ENCODE results near the gene GALNT16. TPM values are rescaled to one million over a fixed set of nuclear protein-coding genes. Genes with fewer than 3 reads are reported as not detected.

Gene GALNT16
- total RNA-seq, 4 donors from 2014 or later: 4.4 to 47.9 (median 11.6) TPM

DNA sequence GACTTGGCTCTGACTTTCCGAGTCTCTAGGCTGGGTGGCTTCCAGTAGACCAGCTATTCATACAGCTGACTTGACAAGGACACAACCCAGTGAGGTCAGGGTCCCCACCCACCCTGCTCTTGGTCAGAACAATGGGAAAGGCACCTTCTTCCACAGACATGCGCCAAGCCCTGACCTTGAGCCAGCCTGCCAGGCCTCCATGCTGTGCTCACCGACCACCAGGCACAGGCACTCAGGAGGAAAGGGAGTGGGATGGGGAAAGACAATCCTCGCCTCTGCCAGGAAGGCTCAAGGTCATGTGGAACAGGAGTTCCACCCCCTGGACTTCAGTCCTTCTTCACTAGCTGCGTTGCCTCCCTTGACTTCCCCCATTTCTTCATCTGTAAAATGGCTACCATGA is 31.4 kb downstream of the GALNT16 start:
- no peaks in the 10 kb centered on the region for H3K9me3 ChIP-seq
- no peaks in the 10 kb centered on the region for H3K36me3 ChIP-seq
- no peak for DNase-seq
- no peaks in the 10 kb centered on the region for H3K27me3 ChIP-seq
- H3K4me3 ChIP-seq: no peak overlapping the region
- H3K4me1 ChIP-seq: peaks cover 0 to 17% (median 0%) of the 10 kb centered on the region in 4 donors
- TF ChIP-seq POLR2A (IDR thresholded peaks at IDR 0.05) (no peak), CTCF (IDR thresholded peaks at IDR 0.05) (no peak)
- H3K27ac ChIP-seq: no peak overlapping the region

- H3K4me1 ChIP-seq: peaks cover 0 to 15% (median 0%) of the 10 kb centered on the region in 4 donors
- no peak overlapping the region for H3K27ac ChIP-seq
- no peaks in the 10 kb centered on the region for H3K9me3 ChIP-seq
- TF ChIP-seq POLR2A (IDR thresholded peaks at IDR 0.05): no peak
- TF ChIP-seq CTCF (IDR thresholded peaks at IDR 0.05): no peak
- DNase-seq: no peak
- no peaks in the 10 kb centered on the region for H3K36me3 ChIP-seq
- no peaks in the 10 kb centered on the region for H3K27me3 ChIP-seq
- H3K4me3 ChIP-seq: no peak overlapping the region
Observed at GRCh38 chr14:69291891-69292561, 32.1 kb downstream of the GALNT16 start.

DNA sequence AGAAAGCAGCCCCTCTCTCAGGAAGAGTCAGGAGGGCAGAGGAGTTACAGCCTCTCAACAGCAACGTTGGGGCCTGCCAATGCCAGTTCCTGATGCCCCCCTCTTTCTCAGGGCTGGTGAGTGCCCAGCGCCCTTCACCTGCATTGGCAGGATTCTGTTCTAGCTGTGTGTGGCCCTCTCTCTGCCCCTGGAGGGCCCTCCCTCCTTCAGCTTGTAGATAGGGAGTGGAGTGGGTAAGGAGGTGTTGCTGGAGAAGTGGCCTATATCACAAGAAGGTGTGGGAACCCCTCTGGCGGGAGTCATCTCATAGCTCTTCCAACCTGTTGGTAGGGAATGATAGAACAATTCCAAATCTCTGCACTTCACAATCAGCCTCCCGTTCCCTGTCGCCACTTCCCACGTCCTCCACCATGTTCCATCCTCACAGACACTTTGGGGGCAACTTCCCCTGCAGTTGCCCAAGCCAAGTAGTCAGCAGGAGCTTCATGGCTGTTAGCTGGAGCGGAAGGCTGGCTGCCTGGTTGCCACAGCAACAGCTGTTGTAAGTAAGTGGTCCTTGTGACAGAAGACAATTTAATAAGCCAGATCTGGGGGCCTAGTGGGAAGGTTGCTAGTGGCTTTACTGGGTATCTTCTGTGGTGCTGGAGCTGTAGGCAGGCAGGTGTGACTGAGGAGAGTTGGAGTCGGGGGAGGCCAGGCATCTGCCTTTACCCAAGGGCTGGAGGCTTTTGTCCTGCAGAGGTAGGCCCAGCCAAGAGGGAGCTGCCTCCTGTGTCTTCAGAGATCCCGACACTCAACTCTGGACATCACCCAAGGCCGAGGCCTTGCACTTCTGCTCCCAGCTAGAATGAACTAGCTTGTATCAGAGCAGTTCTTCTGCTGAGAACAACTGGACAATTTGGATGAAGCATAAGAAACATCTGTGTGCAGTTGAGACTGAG is 38.4 kb downstream of the GALNT16 start:
- TF ChIP-seq POLR2A (IDR thresholded peaks at IDR 0.05): no peak
- TF ChIP-seq CTCF (IDR thresholded peaks at IDR 0.05): no peak

DNA sequence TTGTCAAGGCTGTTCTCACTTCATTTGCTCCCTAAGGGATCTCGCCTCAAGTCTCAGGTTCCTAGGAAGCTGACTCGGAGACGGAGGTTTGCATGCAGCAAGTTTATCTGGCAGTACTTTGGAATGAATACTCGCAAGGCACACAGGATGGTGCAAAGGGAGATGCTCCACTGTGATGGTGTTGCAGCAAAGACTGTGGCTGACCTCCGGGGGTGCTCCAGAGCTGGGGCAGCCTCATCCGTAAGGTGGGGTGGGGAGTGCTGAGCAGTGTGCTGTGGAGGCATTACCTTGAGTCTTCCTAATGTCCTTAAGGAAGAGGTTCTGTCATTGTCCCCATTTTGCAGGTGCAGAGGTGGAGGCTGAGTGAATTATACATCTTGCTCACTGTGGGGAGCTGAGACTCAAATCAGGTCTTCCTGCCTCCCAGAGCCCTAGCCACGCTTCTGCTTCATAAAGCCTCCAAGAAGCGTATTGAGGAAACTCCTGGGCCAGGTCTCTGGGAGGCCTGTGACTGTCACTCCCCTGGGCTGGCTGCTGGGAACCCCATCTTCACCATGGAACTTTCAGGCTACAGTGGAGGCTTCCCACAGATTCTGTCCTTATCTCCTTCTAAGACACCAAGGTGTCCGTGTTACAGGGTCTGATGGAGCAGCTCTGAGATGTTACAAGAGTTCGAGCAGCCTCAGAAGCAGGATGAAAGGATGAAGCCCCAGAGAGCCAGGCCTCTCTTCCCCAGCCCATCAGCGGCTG is 39.5 kb downstream of the GALNT16 start:
- Histone ChIP-seq H3K36me3 (no peaks in the 10 kb centered on the region), H3K4me3 (no peak overlapping the region), H3K9me3 (no peaks in the 10 kb centered on the region), H3K27ac (no peak overlapping the region), H3K4me1 (no peaks in the 10 kb centered on the region), H3K27me3 (no peaks in the 10 kb centered on the region)
- DNase-seq: no peak
- TF ChIP-seq CTCF (IDR thresholded peaks at IDR 0.05) (no peak), POLR2A (IDR thresholded peaks at IDR 0.05) (no peak)

More for the DNA sequence above, 38.4 kb downstream of the GALNT16 start:
- Histone ChIP-seq H3K4me3 (no peak overlapping the region), H3K27ac (no peak overlapping the region), H3K36me3 (no peaks in the 10 kb centered on the region), H3K9me3 (no peaks in the 10 kb centered on the region), H3K4me1 (no peaks in the 10 kb centered on the region), H3K27me3 (no peaks in the 10 kb centered on the region)
- no peak for DNase-seq

DNA sequence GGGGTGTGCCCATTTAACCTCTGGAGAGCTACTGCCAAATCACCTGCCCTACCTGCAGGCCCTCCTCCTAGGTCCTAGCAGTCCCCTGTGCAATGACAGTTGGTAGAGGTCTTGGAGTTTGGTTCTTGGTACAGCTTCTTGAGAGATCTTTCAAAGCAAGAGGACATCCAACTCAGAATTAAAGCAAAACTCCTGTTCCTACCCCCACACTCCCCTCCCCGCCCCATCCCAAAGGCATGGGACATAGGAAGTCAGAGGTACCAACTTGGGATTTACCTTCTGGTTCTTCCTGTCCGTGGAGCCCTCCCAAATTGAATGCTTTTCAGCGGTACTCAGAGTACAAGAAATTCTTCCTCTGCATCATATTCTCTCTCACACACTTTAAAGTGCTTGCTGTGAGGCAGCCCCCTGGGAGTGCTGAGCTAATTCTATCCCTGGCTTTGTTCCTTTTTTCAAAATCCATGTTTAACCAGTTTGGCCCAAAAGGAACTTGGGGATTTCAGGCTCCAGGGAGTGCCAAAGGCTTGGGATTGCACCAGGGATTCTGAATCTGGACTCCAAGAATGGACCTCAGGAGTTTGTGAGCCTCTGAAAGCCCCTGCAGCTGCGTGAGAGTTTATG is 40.8 kb downstream of the GALNT16 start:
- DNase-seq: no peak
- Histone ChIP-seq H3K4me3 (no peak overlapping the region), H3K4me1 (no peaks in the 10 kb centered on the region), H3K27ac (no peak overlapping the region), H3K9me3 (no peaks in the 10 kb centered on the region), H3K27me3 (no peaks in the 10 kb centered on the region), H3K36me3 (no peaks in the 10 kb centered on the region)
- TF ChIP-seq POLR2A (IDR thresholded peaks at IDR 0.05): no peak
- TF ChIP-seq CTCF (IDR thresholded peaks at IDR 0.05): no peak
